HG02840 (cell line): Measurements from ENCODE around the gene TLE1.

Experiments used
- ATAC-seq: cut with Tn5 transposase; IDR thresholded peaks from one replicate; pipeline ENCODE4 v1.9.1; 2021; ENCODE audit warnings: mild to moderate bottlenecking, moderate library complexity, moderate number of reproducible peaks; ENCODE audit not compliant: unreplicated experiment, low FRiP score

Gene TLE1

DNA sequence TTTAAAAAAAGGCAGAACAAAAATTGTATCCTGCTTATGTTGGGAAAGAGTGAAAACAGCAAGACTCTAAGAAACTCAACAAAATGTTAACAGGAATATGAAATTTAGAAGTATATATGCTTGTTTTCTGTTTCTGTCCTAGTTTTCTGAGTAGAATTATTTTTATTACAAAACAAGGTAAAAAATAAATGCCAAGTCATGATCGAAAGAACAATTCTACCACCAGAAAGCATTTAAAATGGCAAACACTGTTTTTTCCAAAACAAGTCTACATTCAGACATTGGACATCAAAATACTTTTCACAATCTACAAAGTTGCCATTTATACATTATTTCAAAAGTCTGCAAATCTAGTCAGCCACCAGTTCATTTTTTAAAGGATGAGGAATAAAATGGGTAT is 102.6 kb downstream of the TLE1 start:
- ATAC-seq = no peak

DNA sequence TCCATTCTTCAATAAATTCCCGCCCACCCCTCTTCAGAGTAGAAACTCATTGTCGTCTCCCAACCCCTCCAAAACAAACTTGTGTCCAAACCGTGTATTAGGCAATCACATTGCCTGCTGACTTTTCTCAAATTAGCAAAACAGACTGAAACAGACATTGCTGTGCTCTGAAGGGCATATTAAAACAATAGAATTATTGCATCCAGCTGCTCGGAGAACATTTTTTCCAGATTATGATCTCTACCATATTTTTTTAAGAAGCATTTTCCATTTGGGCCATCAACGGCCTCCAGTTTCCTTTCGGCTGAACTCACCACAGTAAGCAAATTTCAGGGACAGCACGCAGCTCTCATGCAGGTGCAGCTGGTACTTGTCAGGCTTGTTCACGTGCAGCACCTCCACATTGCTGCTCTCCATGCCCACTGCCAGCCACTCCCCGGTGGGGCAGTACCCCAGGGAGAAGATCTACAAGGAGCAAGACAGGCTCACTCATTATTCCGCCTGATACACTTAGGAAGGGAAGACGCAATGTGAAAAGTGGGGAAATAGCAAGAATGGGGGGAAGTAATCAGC is 104.1 kb downstream of the TLE1 start:
- no peak for ATAC-seq

DNA sequence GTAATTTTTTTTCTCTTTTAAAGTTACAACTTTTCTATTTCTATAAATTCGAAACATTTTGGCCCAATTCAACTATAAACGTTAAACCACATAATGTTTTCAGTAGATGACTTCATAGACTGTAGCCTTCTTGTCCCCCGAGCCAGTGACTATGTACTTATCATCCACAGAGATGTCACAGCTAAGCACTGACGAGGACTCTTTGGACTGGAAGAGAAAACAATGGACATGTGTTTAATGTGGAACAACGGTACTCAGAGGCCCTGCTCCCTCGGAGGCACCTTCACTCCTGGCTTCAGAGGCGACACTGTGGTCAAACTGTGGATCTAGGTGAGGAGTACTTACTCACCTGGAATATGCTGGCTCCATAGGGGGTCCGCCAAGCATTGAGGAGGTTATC is 105.2 kb downstream of the TLE1 start:
- no peak for ATAC-seq

DNA sequence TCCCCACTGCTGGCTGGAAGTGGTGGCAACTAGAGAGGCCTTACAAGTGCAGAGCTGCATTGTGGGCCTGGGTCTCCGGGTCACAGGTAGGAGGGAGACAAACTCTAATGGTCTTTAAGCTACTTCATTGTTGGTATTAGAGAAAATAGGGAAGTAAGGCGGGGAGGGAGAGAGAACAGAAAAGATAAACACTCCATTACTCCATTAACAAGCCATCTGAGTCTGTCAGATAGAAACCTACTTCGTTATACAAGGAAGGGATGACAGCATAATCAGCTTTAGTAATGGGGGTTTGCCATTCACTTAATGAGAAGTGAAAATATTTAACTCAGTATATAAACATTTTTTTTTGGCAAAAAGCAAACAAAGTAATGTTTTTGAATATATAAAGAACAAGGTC is 107.4 kb downstream of the TLE1 start:
- ATAC-seq = no peak

DNA sequence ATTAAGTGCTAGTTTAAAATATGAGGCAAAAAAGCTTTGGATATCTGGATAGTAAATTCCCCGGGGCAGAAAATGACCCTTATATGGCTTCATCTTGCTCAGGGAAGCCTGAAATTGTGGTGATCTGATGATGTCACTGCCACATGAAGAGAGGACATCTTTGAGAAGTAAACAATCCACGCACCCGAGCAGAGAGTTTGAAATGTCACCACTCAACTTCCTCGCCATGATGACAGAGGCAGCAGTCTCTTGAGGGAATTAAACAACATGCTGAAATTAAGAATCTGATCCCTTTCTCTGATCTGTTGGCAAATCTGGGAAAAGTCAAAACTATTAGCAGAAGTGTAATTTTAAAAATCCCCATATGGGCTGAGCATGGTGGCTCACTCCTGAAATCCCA is 110.0 kb downstream of the TLE1 start:
- ATAC-seq = no peak

DNA sequence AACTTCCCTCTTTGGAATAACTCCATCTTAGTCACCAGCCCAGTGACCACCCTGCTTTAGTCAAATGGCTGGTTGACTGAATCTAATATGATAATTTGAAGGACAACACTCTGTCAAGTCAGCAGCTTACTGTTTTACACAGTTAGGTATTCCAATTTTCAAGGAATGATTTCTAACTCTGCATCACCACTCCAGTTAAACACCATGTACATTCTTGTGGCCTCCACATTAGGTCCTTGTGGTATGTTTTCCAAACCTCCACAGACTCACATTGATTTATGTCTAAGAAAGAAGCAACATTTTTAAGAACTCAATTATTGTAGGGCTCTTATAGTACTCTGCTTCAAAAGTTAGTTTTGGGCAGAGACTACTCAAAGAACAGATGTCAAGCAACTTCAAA is 110.7 kb downstream of the TLE1 start:
- no peak for ATAC-seq

DNA sequence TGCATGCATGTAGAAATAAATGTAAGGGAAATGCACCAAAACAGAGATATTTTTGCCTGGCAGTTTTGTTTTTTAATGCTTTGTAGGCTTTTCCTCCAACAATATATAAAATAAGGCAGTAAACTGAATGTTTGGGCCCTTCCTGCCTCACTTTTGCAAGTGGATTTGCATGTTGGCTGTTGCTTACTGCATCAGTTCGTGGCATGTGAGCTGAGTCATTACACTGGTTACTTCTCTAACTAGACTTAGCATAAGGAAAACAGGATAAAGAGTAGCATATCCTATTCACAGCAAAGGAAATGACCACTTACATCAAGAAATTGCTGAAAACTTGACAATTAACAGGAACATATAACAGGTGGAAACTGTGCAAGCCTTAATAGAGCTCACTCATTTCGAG is 113.4 kb downstream of the TLE1 start:
- no peak for ATAC-seq

DNA sequence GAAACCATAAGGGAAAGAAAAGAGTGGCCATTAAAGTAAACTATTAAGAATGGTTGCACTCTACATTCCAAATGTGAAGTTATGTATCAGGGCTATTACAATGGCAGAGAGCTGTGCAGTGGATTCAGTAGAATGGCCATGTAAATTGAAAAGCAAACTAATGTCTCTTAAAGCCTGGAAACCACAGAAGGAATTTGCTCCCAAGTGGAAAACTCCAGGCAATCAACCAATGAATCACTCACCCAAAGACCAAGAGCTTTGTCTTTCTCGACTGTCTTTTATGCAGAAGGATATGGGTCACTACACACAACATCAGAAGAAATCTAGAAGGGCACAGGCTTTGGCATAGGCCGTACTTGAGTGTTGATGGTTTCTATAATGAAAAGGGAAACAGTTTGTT is 114.9 kb downstream of the TLE1 start:
- no peak for ATAC-seq

DNA sequence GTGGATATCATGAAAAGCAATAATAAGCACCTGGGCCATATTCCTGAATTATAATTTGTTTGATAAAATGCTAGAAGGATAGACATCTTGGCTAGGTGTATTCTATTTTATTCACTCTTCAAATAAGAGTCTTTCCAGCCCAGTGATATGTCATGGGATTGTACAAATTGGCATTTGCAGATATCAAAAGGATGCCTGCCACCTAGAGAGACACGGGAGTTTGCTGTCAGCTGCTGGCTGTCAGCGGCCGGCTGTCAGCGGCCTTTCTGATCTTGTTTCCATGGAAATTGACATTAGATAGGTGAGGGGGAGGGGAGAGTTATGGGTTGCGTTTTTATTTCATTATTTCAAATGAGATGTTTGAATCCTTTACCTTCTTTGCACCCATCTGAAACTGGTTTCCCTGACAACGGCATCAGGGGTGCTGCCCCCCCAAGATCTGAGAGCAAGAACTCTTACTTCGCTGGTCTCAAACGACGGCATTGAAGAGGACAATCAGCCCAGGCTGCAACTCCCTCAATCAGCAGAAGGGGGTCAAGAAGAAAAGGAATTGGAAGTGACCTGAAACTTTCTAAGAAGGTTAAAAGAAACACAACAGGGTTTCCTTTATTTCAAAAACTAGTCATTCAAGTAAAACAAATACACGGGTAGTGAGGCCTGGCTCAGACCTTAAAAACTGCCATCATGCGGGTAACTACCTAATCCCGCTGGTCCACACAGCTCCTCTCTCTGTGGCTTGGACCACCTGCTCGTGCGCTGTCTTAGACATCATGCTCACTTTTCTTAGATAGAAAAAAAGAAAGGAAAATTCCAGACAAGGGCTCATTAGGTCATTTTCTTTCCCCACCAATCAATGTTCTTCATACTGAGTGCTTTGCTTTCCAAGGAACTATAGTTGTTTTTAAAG is 115.7 kb downstream of the TLE1 start:
- no peak for ATAC-seq

DNA sequence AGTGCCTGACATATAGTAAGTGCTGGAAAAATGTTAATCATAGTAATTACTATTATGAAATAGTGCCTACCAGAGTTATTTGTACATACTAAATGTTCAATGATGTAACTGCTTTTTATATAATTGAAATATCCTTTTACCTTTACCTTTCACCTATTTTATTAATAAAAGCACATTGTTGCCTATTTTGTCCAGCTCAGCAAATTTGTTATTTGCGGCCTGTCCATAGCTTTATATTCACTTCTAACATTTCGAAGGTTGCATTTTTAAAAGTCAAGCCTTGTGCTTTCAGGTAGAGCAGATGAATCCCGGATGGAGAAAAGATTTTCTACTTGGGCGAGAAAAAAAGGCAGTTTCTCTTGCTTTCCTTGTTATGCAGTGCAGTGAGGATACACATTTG is 119.3 kb downstream of the TLE1 start:
- no peak for ATAC-seq

DNA sequence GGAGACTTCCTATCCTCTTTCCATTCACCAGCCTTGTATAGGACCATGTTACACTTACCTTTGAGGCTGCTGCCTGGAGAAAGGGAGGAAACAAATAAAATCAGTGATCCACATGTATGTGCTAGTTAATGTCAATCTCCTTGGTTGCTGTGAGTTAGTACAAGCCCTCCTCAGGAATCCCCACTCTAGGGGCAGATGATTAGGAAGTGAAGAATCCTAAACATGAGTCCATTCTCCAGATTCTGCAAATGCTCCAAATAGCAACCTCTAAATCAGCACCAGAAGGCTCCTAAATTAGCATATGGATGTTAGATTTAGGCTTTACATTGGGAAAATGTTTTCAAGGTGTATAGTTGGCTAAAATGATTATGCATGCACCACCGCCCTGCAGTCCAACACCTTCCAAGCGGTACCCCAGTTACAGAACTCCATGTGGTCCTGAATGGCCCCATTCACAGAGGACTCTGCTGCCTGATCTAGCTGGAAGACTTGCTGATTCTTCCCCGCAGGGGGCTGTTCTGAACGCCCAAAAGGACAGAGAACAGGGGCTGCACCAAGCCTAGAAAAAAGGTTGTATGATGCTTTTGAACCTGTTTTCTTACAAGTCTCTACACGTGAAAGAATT is 123.2 kb downstream of the TLE1 start:
- no peak for ATAC-seq

DNA sequence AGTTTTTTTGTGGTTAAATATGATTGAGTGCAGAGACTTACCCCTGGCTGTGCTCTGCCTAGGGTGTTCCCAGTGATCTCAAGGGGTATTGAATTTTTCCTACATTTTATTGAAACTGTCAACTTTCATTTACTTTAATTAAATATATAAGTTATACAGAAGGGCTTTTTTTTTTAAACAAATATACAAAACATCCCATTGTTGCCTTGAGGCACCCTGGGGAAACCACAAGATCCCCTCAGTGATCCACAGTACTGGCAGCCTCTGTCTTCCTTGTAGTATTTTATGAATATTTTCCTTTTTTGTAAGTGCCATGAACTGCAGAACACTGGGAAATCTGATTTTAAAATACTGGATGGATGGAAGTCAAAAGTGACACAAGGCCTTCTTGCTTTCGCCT is 123.7 kb downstream of the TLE1 start:
- ATAC-seq = no peak

DNA sequence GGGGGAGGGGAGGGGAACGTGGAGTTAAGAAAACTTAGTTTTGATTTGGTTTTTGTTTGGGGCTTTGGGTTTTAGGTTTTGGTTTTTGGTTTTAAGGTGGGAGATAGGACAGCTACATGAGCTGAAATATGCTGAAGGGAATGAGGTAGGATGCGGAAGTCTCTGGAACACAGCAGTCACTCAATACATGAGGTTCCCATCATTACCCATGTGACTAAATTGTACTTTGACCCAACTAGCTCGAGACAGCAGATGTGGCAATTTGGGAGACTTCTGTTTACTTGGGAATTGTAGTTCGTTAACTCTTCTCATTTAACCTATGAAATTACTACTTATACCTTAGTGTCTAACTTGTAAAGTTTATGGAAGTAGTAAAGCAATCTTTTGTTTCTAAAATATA is 124.2 kb downstream of the TLE1 start:
- no peak for ATAC-seq

DNA sequence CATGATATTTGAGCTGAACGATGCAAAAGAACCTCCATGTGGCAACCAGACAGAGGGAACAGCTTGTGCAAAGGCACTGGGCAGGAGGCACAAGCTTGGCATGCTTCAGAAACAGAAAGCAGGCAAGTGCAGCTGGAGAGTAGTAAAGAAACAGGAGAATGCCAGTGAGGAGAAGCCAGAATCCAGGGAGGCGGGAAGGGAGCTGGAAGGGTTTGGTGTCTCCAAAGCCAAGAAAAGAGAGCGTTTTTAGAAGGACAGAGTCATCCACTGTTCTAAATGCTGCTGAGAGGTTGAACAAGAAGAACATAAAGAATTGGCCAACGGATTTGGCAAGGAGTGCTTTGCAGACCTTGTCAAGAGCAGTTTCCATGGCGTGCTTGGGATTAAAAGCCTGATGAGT is 124.7 kb downstream of the TLE1 start:
- ATAC-seq = no peak

DNA sequence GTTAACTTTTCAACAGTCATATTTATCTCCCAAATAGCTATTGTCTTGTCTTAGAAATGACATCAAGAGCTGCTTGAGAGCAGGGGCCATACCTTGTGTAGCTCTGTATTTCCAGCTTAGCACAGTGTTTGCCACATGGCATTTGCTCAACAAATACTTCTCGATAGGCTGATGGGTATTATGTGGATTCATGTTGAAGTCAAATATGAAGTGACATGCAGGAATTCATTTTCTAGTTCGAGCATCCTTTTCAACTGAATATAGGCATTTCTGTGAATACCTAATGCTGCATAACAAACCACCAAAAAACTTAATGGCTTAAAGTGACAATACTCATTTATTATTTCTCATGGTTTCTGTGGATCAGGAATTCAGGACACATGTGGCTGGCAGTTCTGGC is 125.6 kb downstream of the TLE1 start:
- ATAC-seq = no peak

DNA sequence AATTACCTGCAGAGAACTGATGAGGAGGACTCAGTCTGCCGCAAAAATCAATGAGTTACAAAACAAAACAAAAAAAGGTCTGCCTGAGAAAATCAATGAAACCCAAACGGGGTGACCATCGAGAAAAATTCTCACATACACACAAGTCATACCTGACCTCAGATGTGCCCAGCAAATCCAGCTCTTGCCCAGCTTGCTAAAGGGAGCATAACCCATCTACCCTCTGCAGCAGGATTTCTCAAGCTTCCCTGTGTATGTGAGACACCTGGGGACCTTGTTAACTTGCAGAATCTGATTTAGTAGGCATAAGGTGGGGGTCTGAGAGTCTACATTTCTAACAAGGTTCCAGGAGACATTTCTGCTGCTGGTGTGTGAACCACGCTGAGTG is 126.3 kb downstream of the TLE1 start:
- ATAC-seq = no peak

DNA sequence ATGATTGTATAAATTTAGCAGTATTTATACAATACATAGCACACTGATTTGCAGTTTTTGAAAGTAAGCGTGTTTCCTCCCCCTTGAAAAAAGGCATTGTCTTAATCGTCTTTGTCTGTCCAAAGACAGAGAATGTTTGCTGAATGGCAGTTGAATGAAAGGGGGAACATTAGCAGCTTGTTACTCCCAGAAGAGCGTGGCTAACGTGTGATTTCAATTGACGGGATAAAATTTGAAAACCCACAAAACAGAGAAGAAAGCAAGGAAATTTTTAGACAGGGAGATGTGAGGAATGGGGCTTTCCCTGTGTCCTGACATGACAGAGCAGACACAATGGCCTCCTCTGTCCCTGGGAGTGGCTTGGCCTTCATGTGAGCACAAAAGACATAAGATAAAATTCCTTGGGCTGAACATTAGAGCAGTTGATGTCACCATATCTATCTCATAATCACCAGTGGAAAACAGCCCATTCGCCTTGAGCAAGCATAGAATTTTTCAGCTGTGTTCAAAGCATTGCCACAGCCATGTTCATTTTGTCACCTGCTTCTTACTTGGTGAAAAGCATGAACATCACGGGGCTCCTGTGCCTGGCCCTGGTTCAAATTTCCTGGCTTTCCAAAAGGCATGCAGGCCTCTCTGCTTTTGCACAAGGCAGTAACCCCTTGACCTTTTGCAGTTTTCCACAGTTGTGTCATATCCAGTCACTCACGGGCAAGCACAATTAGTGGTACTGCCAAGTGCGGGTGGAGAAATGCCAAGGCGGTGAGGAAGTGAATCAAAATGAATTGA is 126.9 kb downstream of the TLE1 start:
- ATAC-seq = no peak

DNA sequence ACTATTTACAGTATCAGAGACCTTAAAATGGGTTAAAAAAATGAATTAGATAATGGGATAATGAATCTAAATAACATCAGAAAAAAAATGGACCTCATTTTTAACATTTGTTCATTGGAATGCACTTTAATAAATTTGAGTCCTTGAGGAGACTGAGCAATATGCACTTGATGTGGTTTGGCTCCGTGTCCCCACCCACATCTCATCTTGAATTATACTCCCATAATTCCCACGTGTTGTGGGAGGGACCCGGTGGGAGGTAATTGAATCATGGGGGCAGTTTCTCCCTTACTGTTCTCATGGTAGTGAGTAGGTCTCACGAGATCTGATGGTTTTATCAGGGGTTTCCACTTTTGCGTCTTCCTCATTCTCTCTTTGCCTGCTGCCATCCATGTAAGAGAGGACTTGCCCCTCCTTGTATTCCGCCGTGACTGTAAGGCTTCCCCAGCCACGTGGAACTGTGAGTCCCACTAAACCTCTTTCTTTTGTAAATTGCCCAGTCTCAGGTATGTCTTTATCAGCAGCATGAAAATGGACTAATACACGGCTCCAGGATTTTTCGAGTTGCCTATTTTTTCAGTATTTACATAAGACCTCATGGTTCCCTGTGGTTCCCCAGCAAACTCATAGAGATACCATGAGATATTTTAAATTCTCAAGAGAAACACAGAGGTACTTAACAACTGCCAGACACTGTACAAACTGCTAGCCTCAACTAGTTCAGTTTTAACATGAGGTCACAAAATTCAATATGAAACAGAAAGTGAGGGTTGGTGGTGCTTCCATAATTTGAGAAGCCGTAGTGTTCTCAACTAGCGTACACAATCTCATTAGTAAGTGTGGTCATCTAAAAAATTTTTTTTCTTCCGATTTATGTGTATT is 128.3 kb downstream of the TLE1 start:
- no peak for ATAC-seq

DNA sequence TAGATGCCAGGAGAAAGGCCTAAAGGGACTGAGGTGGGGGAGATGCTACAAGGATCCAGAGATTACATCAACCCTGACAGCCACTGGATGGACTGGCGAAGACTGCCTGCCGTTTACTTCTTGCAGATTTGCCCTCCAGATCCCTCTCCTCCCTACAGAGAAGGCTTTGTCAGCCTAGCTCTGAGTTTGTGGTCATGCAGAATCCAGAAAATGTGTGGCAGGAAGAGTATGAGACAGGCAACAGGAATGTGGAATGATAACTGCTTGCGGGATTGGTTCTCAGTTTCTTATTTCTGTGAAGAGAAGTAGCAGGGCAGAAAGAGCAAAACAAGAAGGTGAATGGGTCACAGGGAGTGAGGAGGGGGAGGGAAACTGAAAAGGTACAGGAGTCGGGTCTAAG is 129.6 kb downstream of the TLE1 start:
- no peak for ATAC-seq

DNA sequence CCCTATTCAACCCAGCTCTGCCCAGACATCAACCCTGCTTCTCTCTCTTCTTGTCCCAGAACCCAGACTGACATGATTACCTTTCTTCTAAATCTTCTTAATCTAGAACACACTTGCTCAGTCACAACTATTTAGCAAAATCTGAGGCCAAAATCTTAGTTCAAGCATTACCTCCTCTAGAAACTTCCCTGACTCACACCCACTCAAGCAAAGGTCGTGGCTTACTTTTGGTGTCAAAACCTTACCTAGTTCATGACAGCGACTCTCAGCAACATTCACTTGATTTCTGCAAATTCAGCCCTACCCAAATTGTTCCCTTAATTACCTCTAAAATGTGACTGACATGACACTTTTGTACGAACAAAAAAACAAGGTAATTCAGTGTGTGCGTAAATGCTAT is 130.2 kb downstream of the TLE1 start:
- ATAC-seq = no peak
